GM19324 (cell line): ENCODE measurements around the gene SLC52A3.

Experiments
- ATAC-seq: cut with Tn5 transposase; IDR thresholded peaks from one replicate; pipeline ENCODE4 v1.9.1; 2021; ENCODE audit warnings: mild to moderate bottlenecking, moderate library complexity; ENCODE audit not compliant: unreplicated experiment, low FRiP score

Gene SLC52A3

DNA sequence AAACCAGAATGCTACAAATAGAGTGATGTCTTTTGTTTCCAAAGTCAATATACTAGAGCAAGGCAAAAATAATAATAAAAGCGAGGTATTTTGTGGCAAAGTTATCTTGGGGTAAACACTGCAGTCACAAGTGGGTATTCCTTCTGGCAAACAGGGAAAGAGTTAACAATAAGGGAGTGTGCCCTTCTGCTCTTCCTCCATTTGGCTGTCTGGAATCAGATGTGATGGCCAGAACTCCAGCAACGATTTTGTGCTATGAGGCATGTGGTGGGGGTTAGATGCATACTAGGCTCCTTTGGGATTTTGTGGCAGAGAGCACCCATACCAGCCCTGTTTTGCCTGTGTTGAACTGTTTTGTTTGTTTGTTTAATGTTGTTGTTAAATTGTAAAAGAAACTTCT lies 2.4 kb upstream of the SLC52A3 start:
- ATAC-seq, result no peak

DNA sequence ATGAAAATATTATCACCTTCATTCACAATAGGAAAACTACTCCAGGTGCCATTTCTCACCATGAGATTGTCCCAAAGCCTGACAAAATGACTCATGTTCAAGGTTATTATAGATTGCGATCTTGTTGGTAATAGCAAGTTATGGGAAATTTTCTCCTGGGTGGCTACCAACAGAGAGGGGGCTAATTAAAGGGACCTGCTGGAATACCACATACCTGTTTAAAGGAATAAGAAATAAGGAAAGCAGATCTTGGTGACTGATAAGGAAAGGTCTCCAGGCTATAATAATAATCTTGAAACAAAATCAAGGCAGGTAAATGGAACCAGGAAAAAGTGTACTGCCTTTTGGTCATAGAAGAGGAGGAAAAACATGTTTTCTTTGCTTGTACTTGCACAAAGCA lies 1.4 kb downstream of the SLC52A3 start:
- no peak for ATAC-seq

DNA sequence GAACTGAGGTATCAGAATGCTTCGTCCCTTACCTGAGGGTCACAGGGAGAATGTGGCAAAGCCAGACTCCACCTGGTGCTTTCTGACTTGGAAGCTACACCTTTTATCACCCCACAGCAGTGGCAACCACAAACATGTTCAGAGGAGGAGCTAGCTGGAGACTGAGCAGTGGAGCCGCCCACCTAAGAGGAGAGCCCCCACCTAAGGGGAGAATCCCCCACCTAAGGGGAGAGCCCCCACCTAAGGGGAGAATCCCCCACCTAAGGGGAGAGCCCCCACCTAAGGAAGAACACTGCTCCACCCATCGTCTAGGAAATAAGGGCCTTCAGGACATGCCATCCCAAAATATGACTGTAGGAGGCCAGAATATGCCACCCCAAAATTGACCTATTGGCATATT lies 4.0 kb downstream of the SLC52A3 start:
- no peak for ATAC-seq

DNA sequence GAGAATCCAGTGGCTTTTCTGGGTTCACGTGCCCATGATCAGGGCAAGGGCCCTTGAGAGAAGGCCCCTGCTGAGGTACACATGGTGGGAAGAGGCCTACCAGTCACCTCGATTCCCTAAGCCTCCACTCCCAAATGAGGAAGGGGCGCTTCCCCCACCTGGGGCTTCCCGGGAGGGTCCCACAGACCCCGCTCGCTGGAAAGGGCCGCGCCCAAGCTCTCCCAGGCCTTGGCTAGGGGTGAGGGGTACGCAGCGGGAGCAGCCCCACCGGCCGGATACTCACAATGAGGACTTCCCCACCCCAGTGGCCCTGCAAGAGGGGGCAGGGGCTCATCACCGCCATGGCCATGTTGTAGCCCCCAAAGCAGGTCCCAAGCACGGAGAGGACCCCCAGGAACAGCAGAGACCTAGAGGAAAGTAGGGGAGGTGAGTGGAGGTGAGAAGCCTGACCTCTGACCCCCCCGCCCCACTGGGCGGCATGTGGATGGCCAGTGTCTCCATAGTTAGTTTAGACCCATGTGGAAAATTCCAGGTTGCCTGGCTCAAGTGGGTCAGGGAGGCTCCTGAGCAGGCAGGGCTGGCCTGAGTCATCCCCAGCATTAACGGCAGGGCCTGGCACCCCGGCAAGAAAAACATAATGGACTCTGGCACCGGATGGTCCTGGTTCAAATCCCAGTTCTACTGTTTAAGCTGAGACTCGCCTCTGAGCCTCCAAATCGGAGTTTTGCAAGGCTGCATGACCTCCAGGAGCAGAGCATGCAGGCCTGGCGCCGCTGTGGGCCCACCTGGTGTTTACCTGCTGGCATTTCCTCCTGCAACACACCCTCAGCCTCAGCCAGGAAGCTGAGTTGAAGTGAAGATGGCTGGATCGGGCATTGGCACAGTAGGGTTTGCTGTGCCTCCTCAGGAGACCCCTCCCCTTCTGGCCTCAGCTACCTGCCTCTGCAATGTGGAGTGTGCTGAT lies 6.6 kb downstream of the SLC52A3 start:
- no peak for ATAC-seq

DNA sequence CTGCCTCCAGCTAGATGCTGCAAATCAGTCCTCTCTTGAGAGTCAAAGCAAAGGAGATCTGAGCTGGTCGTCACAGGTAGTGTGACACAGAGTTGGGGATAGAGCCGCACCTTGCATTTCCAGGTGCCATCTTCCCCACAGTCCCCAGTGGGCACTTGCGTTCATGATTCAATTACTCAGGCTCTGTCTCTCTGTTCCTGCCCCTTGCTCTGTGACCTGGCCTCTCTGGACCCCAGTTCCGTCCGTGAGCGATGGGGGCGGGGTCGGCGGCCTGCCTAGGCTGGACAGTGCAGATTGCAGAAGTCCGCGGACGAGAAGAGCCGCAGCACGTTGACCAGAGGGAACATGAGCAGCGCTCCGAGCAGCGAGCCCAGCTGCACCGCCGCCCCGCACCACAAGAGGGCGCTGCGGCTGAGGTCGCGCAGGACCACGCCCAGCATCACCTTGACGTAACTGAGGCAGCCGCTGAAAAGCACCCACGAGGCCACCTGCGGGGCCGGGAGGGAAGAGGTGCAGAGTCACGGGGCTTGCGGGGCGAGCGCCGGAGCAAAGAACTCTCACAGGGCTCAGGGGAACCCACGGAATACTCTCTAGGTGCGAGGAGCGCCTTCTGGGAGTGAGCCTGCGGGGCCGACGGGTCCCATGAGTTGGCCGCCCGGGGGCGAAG lies 7.4 kb downstream of the SLC52A3 start:
- no peak for ATAC-seq

DNA sequence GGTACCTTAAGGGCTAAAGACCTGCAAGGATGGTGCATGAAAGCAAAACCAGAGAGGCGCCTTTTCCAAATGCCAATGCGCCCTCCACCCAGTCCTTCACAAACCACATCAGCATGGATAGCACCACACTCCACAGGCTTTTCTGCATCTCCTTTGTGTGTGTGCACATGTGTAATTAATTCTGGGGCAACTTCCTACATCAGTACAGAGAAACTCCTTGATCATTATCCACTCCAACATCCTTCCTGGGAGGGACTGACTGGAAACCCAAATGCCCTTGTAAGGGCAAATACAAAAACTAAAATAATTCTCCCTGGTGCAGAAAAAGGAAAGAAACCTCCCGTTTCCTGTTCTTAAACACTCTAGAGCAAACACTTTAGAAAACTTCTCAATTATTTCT lies 10.8 kb downstream of the SLC52A3 start:
- no peak for ATAC-seq

DNA sequence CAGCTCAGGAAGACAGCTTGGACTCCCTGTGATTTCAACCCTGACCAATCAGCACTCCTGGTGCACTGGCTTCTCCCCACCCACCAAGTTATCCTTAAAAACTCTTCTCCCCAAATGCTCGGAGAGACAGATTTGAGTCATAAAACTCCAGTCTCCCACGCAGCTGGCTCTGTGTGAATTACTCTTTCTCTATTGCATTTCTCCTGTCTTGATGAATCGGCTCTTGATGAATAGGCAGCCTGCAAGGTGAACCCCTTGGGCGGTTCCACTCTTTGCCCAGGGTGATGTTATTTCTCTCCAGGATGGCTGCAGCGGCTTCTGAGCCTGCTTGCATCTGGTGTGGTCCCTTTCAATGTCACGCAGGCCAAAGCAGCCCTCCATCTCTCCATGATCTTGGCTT lies 12.4 kb downstream of the SLC52A3 start:
- no peak for ATAC-seq

DNA sequence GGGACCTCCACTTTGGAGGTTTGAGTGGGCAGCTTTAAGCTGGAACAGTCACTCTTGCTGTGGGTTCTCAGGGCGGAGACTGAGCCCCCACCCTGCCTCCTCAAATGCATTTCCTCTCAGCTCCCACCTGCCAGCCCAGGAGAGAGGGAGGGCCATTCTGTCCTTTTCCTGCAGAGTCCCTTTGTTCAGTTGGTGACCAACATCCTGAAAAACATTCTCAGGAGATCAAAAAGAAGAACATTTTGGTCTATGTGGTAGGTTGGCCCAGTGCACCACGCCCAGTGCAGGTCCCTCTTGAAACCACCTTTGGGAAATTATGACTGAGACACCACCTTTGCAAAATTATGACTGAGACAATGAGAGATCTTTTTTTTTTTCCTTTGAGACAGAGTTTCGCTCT lies 13.4 kb downstream of the SLC52A3 start:
- no peak for ATAC-seq

DNA sequence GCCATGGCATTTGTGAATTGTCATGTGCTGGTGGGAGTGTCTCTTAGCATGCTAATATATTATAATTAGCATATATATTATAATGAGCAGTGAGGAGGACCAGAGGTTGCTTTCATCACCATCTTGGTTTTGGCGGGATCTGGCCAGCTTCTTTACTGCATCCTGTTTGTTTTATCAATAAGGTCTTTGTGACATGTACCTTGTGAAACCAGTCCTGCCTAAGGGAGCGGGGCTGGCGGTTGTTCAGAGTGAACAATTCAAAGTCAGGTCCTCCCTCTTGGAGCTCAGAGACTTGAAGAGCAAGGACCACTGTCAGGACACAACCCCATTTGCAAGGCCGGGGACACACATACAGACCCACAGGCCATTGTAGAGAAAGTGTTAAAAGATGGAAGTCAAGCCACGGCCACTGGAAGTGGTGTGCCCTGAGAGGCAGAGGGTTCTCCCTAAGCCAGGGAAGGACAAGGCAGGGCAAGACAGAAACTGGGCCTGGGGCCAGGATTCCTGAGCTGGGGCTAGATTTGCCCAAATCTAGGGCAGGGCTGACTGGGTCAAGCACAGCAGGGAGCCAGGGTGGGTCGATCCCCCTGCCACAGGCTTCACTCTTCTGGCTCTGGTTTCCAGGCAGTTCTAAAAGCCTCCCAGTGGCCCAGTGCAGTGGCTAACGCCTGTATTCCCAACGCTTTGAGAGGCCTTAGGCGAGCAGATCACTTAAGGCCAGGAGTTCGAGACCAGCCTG lies 14.2 kb downstream of the SLC52A3 start:
- ATAC-seq, result no peak

DNA sequence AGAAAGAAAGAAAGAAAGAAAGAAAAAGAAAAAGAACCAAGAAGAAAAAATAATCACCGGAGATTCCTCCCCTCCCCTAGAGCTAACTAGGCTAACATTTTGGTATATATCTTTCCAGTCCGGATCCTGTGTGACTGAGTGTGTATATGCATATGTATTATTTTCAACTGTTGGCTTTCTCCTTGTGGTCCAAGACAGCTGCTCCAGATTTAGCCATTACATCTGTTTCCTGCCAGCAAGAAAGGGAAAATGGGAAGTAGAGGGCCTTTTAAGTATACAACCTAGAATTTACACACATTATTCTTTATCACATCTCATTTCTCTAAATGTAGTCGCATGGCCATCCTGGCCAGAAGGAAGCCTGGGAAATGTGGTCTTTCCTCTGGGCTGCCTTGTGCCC lies 15.2 kb downstream of the SLC52A3 start:
- ATAC-seq, result no peak

DNA sequence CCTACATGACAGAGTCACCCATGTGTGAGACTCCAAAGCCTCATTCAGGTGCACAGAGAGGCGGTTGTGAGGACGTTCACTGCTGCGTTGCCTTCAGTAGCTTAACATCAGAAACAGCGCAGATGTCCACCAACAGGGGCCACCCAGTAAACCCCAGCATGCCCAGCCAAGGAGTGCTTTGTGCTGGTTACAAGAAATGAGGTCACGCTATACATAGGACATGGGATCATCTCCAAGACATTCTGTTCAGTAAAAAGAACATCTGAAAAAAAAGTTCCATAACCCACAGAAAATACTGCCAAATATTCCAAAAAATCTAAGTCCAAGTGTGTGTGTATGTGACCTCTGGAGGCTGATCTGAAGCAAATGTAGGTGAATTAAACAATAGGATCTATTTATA lies 16.0 kb downstream of the SLC52A3 start:
- no peak for ATAC-seq

DNA sequence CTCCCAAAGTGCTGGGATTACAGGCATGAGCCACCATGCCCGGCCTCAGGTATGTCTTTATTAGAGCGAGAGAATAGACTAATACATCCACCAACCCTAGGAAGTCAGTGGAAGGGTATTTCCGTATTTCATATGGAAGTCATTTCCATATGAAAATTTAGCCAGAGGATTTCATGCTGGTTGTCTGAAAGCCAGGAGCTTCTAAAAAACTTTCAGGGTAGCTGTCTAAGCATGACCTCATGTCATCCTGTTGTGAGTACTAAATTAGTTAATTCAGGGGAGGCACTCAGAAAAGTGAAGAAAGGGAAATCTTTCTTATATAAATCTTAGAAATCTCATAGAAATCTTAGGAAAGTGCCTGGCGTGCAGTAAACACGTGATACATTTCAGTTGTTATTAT lies 16.5 kb downstream of the SLC52A3 start:
- no peak for ATAC-seq

DNA sequence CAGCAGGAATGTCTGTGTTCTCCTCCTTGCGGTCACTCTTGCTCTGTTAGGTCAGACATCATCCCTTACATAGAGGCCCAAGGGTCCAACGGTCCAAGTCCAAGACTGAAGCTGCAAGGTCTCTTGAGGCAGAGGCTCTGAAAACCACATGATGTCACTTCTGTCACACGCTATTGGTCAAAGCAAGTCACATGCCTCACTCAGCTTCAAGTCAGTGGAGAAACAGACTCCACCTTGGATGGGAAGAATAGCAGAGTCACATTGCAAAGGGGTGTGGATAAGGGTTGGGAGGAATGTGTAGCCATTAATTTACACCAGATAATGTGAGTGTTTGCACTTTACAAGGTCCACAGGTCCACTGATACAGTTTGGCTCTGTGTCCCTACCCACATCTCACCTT lies 17.5 kb downstream of the SLC52A3 start:
- no peak for ATAC-seq

DNA sequence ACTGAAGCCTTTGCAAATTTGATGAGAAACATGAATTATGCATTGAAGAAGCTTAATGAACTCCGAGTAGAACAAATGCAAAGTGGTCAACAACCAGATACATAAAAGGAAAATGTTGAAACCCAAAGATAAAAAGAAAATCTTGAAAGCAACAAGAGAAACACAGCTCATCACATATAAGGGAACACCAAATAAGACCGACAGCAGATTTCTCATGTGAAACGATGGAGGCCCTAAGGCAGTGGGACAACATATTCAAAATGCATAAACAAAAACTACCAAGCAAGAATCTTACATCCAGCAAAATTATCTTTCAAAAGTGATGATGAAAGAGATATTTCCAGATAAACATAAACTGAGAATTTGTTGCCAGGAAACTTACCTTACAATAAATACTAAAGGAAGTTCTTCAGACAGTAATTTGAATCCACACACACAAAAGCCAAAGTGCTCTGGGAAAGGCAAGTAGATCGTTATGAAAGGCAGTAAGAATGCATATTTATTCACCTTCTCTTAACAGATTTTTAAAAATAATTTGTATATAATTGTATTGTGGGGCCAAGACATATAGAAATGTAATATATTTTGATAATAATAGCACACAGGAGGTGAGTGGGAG lies 22.5 kb downstream of the SLC52A3 start:
- no peak for ATAC-seq

DNA sequence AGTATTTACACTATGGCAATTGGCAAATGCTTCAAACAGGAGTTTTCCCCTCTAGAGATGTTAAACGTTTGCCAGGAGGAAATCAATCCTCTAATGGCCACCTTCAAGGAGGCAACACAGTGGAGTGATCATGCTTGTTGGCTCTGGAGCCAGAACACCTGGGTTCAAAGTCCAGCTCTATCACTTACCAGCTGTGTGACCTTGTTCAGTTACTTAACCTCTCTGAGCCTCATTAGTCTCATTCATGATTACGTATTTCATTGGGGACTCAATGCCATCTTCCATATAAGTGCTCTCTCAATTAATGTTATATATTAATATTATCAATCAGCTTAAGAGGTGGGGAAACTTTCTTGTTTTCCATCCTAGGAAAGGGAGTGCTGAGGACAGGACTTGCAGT lies 26.1 kb downstream of the SLC52A3 start:
- ATAC-seq, result no peak

DNA sequence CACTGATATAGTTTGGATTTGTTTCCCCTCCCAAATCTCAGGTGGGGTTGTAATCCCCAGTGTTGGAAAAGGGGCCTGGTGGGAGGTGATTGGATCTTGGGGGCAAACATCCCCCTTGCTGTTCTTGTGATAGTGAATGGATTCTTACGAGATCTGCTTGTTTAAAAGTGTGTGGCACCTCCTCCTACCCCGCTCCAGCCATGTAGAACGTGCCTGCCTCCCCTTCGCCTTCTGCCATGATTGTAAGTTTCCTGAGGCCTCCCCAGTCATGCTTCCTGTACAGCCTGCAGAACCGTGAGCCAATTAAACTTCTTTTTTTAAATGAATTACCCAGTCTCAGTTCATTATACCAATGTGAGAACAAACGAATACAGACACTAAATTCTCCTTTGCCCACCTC lies 26.7 kb downstream of the SLC52A3 start:
- ATAC-seq, result no peak

DNA sequence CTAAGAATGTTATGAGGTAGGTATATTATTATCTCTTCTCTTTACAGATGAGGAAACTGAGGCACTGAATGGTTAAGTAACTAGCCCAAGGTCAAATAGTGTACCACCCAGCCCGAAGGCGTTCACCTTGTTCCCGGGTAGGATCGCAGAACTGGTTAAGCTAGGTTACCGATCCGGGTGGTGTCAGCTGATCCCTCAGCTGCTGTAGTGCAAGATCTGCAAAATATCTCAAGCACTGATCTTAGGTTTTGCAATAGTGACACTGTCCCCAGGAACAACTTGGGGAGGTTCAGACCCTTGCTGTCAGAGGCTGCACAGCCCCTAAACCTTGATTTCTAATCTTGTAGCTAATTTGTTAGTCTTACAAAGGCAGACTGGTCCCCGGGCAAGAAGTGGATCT lies 28.1 kb downstream of the SLC52A3 start:
- ATAC-seq, result no peak

DNA sequence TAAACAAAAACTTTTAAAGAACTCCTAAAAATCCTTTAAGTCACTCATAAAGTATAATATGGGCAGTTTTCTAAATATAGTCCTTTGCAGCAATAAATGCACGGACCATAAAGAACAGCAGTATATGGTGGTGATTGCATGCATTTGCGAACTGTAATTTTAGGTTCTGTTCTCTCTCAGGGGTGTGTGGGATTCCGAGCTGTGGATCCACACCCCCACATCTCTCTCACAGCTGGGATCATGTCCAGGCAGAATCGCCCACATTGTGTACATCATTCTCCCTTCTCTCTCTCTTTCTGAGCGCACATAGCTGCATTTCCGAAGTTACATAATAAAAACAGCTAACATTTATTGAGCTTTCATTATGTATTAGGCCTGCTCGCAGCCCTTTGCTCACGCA lies 28.6 kb downstream of the SLC52A3 start:
- ATAC-seq, result no peak

DNA sequence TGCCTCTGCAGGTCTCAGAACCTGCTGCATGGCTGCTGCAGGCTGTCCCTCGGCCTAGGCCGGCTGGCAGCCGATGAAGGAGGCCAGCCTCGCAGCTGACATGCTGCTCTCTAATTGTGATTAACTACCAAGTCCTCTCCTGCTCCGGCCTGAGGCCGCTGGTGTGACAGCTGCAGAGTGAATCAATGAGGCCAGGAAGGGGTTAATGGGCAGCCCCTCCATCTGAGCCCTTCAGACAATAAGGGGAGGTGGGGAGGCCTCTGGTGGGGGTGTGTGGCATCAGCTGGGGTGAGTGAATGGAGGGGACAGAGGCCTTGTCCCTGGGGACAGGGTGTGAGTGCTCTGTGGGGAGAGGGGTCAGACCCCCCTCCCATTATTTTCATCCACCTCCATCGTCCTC lies 34.4 kb downstream of the SLC52A3 start:
- ATAC-seq, result no peak

DNA sequence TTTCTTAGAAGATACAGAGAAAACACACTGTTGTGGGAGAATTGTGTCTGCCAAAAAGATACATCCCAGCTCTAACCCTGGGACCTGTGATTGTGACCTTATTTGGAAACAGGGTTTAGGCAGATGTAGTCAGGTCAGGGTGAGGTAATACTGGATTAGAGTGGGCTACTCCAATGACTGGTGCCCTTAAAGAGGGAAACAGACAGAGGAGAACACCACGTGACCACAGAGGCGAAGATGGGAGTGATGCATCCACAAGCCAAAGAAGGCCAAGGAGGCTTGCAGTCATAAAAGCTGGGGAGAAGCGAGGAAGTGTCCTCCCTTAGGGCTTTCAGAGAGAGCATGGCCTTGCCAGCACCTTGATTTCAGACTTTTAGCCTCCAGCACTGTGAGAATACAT lies 35.6 kb downstream of the SLC52A3 start:
- ATAC-seq, result no peak
